Activated T-helper 1 cell treated with anti-CD3 and anti-CD28 coated beads, Interleukin-2, amount 50 U/mL, for 16 hours (primary cell): Measurements from ENCODE around the gene SETDB1.
"Not testable (repeated sequence)": the region's sequence is repeated elsewhere in the genome, so short reads cannot be mapped to it uniquely, and the experiment has no call there.

Experiments used
- DNase-seq, 2 donors: peaks; one replicate each; pipeline ENCODE4 v3.0.0-alpha.2; 2020; ENCODE audit warnings: low read depth in 1 of 2, low spot score in 1 of 2

The SETDB1 gene

DNA sequence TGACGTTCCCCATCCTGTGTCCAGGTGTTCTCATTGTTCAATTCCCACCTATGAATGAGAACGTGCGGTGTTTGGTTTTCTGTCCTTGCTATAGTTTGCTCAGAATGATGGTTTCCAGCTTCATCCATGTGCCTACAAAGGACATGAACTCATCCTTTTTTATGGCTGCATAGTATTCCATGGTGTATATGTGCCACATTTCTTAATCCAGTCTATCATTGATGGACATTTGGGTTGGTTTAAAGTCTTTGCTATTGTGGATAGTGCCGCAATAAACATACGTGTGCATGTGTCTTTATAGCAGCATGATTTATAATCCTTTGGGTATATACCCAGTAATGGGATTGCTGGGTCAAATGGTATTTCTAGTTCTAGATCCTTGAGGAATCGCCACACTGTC, 2.6 kb downstream of the SETDB1 start:
- not testable (repeated sequence) for DNase-seq

DNA sequence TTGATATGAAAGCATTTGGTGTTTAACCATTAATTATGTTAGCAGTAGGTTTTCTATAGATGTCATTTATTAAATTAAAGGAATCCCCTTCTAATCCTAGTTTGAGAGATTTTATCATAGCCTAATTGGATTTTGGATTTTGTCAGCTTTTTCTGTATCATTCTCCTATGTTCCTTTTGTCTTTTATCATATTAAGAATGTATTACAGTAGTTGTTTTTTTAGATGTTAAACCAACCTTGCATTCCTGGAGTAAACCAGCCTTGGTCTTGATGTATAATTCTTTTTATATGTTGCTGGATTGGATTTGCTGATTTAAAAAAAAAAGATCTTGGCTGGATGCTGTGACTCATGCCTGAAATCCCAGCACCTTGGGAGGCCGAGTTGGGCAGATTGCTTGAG, 5.6 kb downstream of the SETDB1 start:
- no peak for DNase-seq

DNA sequence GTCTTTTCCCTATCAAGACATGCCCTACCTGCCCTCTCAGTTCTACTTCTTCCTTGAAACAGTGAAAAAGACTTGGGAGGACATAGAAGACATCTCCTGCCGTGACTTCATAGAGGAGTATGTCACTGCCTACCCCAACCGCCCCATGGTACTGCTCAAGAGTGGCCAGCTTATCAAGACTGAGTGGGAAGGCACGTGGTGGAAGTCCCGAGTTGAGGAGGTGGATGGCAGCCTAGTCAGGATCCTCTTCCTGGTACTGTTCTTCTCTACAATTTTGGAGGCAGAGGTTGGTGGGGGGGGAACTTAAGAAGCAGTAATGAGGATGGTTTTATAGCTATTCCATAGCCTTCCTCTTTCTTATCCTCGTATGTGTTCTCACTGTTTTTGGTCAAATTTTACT, 18.7 kb downstream of the SETDB1 start:
- no peak for DNase-seq

DNA sequence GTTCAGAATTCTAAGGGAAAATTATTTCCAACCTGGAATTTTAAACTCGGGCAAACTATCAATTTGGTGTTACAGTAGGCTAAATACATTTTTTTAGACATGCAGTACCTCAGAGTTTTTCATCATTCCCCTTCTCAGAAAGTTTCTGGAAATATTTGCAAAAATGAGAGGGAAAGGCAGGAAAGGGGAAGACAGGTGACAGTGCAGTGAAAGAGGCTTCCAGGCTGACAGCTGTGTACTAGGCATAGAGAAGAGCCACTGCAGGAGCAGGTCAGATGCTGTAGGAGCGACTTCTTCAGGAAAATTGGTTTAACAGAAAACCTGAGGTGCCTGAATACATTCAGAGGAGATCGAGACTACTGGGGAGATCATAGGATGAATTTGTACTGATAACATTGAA, 28.5 kb downstream of the SETDB1 start:
- no peak for DNase-seq

DNA sequence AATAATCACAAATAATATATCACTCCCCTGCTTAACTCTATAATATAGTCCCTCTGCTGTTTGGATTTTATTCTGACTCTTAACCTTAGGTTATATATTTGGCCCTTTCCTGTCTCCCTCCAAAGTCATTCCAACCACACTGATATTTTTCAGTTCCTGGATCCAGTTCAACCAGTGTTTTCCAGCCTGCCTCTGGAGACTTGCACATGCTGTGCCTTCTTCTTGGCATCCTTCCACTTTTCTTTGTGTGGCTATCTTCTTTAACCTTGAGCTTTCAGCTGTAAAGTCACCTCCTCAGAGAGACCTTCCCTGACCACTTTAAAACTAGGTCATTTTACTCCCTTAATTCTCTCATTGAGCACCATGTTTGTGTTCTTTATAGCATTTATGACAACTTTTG, 29.1 kb downstream of the SETDB1 start:
- DNase-seq, result no peak

- no peak for DNase-seq
Measured at GRCh38 chr1:150957666-150958065, 31.5 kb downstream of the SETDB1 start.

DNA sequence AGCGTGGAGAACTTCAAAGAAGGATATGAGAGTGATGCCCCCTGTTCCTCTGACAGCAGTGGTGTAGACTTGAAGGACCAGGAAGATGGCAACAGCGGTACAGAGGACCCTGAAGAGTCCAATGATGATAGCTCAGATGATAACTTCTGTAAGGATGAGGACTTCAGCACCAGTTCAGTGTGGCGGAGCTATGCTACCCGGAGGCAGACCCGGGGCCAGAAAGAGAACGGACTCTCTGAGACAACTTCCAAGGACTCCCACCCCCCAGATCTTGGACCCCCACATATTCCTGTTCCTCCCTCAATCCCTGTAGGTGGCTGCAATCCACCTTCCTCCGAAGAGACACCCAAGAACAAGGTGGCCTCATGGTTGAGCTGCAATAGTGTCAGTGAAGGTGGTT, 34.5 kb downstream of the SETDB1 start:
- no peak for DNase-seq

- no peak for DNase-seq
Measured at GRCh38 chr1:150961756-150962155, 35.6 kb downstream of the SETDB1 start.

DNA sequence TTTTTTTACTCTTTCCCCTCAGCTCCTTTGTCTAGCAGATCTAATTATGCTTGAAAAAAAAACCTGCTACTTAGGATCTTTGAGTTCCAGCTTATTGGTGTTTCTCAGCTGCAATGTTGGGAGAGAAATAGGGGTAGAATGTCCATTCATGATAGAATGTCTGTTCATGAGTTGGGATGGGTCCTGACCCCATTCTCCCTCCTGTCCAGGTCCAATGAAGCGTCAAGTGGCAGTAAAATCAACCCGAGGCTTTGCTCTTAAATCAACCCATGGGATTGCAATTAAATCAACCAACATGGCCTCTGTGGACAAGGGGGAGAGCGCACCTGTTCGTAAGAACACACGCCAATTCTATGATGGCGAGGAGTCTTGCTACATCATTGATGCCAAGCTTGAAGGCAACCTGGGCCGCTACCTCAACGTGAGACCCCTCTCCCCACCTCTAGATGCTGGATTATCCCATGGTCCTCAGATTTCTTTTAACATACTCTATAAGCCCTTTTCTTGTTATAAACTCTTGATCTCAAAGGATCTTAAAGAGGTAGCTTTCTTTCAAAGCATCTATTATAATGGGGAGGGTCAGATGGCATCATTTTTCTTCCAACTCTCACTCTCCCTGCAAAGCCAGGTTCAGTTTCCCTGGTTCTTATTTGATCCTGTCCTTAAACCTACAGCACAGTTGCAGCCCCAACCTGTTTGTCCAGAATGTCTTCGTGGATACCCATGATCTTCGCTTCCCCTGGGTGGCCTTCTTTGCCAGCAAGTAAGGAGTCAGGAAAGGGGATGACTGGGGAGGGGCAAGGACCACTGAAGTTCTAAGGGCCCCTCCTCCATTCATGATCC, 37.4 kb downstream of the SETDB1 start:
- no peak for DNase-seq

GRCh38 chr1:150964164-150964489, 38.0 kb downstream of the SETDB1 start:
- no peak for DNase-seq

GRCh38 chr1:150965605-150966004, 39.4 kb downstream of the SETDB1 start:
- DNase-seq, result no peak

GRCh38 chr1:150966011-150966410, 39.8 kb downstream of the SETDB1 start:
- DNase-seq, result no peak

DNA sequence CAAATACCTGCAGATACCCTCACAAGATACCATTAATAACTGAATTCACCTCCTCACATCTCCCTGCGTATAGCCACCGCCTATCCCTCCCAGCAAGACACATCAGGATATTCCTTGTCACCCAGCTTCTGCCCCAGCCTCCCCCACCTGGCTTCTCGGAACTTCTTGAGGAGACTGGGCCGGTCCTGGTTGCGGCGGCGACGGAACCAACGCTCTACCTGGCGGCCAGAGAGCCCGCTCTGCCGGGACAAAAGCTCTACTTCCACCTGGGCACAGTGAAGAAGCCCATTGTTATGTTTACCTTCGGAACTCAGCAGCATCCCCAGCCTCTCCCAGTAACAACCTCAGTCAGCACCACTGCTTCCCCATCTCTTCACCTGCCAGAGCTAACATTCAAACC, 41.8 kb downstream of the SETDB1 start:
- DNase-seq, result no peak

DNA sequence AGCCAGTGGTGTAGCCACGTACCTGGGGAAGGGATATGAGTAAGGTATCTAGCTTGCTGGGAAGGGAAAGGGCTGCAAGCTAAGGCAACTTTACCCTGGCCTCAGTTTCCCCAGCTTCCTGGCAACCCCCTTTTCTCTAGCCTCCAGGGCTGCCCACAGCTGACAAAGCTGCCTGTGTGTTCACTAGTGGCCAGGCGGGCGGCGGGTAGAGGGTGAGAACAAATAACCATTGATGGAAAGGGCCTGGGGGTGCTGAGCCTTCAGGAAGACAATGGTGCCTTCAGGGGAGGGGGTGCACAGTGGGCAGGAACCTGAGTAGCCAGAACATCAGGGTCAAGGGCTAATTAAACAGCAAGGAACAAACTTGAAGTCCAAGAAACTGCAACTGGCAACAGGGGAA, 42.3 kb downstream of the SETDB1 start:
- no peak for DNase-seq

GRCh38 chr1:150969626-150970025, 43.5 kb downstream of the SETDB1 start:
- no peak for DNase-seq

DNA sequence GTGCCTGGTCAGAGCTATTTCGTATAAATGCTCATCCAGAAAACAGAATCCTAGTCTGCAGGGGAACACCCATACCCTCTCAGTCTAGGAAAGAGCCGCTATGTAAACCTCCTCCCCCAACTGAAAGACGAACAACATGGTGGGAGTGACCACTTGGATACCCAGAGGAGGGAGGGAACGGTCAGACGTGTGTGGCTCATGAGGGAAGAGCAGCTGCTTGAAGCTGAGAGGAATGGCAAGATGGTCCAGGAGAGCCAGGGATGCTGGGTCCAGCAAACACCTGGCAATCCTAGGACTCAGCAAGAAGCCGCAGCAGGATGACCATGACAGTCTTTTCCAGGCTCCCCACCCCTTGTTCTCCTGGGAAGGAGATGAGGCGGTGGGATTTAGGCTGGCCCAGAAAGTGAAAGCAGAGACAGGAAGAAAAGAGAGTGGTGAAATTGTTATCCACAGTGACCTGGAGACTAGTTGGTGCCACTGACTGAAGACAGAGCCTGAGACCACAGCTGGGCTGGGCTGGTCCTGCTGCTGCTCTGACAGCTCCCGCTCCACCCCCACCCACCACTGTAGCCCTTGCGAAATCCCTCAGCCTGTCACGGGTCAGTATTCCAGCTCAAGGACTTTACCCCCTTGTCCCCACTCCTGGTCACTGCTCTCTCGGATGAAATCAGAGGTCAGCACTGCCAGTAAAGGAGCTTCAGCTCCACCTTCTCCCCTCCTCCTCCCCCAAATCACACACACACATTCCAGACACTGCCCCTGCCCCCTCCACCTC, 44.8 kb downstream of the SETDB1 start:
- DNase-seq, result no peak

GRCh38 chr1:150971583-150972416, 45.6 kb downstream of the SETDB1 start:
- no peak for DNase-seq

DNA sequence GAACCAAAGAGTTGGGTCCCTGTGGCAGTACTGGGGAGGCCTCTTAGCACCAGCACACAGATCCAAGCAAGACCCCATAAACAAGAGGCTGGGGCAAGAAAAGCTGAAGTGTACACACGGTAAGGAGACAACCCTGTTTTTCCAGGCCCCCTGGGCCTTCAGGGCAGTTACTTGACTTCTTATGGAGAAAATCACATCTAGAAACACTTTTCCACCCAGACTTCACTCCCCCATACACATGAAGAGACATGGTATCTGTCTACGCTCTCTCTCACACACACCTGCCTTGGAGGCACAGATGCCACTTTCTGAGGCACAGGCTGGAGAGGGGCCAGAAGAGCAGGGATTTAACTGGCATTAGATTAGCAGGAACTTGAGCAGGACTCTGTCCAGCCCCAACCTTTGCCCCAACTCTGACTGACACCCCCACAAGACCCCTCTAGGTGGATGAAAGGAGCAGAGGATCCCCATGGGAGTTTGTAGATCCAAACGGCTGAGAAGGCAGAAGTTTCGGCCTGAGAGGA, 46.3 kb downstream of the SETDB1 start:
- DNase-seq, result no peak

DNA sequence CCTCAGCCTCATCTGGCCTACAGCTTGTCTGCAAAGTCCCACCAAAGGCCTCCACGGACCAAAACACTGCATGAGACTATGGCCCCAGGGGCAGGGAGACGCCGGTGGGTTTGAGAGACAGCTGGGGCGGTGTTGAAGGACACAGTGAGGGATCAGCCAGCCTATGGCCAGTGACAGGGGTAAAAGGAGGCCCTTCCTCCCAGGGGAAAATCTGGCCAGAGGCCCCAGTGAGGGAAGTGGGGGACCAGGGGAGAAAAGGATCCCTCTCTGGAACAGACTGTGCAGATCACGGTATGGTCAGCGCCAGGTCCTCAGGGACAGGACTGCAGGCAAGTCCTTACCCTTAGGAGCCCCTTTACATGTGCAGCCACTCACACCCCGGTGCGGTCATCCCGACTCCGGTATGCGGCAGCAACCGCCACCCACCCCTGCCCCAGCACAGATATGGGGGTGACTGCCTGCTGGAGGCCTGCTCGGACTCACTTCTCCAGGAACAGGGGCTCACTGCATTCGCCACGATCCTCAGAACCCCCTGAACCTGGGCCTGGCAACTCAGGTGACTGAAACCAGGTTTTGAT, 47.2 kb downstream of the SETDB1 start:
- DNase-seq, result no peak

DNA sequence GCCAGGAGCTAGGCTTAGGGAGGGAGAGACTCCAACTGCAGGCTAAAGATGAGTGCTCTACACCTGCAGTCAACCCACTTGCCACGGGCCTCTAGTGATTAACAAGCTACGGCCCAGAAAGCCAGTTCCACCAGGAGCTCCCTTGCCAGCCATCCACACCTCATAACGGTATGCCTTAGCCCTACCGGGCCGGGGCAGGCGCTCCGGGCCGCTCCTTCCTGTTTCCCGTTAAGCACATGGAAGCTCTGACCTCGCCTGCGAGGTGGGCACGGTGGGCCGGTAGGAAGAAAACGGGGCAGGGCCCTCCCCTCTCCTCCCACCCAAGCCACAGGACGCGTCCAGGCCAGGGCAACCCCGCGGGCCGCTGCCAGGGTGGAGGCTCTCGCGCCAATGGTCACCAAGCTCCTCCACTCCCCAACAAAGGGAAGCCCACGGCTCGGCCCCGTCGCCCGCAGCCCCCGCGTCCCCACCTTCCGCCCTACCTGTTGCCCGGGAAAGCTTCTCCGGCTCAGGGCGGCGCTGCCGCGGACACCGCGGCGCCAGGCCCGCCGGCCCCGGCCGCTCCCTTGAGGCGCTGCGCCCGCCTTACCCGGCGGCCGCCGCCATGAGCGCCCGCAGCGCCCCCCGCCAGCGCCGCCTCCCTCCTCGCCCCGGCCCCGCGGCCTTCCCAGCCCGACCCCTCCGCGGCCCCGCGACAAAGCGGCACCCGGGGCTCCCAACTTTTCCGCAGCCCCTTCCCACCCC, 47.8 kb downstream of the SETDB1 start:
- peak in 1 of 2 donors; percentile 10 for DNase-seq
